HEK293T (cell line): ENCODE results near the gene PREX1.

Experiments used
- CTCF ChIA-PET: fragments of 350-600 bp; formaldehyde crosslinking; extraction: SDS; loops from one replicate; lab custom pipeline; 2021; ENCODE audit warnings: antibody characterized with exemption, inconsistent platforms; lab: Yijun Ruan, JAX
- POLR2A ChIA-PET: fragments of 350-600 bp; formaldehyde crosslinking; extraction: SDS; loops from one replicate; lab custom pipeline; 2020; ENCODE audit warnings: antibody characterized with exemption, inconsistent platforms; lab: Yijun Ruan, JAX
- DNase-seq: peaks from one replicate; pipeline ENCODE4 v3.0.0; 2012; ENCODE audit warnings: mixed read lengths; ENCODE audit errors: extremely low spot score
- ARNT ChIP-seq: fragments of 450-650 bp; IDR thresholded peaks from 2 replicates; pipeline ENCODE4 v1.6.1; 2017; ENCODE audit warnings: mild to moderate bottlenecking
- BHLHE40 ChIP-seq: fragments of 450-650 bp; IDR thresholded peaks from 2 replicates; pipeline ENCODE4 v1.6.1; 2016; ENCODE audit warnings: mild to moderate bottlenecking, moderate library complexity, borderline replicate concordance
- CTBP1 ChIP-seq: fragments of 450-650 bp; IDR thresholded peaks from 2 replicates; pipeline ENCODE4 v1.6.1; 2016; ENCODE audit warnings: borderline replicate concordance
- ELF4 ChIP-seq: fragments of 450-650 bp; IDR thresholded peaks from 2 replicates; pipeline ENCODE4 v1.6.1; 2017; ENCODE audit warnings: antibody characterized with exemption
- FOXA1 ChIP-seq: fragments of 450-650 bp; IDR thresholded peaks from 2 replicates; pipeline ENCODE4 v1.6.1; 2016; ENCODE audit warnings: mild to moderate bottlenecking
- FOXK2 ChIP-seq: fragments of 450-650 bp; IDR thresholded peaks from 2 replicates; pipeline ENCODE4 v1.6.1; 2016; ENCODE audit warnings: mild to moderate bottlenecking
- FOXM1 ChIP-seq: fragments of 450-650 bp; IDR thresholded peaks from 2 replicates; pipeline ENCODE4 v1.6.1; 2017; ENCODE audit warnings: mild to moderate bottlenecking, borderline replicate concordance
- HDGF ChIP-seq: fragments of 450-650 bp; IDR thresholded peaks from 2 replicates; pipeline ENCODE4 v1.6.1; 2017; ENCODE audit warnings: antibody characterized with exemption, borderline replicate concordance
- LEF1 ChIP-seq: fragments of 450-650 bp; IDR thresholded peaks from 2 replicates; pipeline ENCODE4 v1.6.1; 2017; ENCODE audit warnings: mild to moderate bottlenecking, borderline replicate concordance
- NFRKB ChIP-seq: fragments of 450-650 bp; IDR thresholded peaks from 2 replicates; pipeline ENCODE4 v1.6.1; 2016; ENCODE audit warnings: mild to moderate bottlenecking, moderate library complexity
- PKNOX1 ChIP-seq: fragments of 450-650 bp; IDR thresholded peaks from 2 replicates; pipeline ENCODE4 v1.6.1; 2016
- SP1 ChIP-seq: fragments of 450-650 bp; IDR thresholded peaks from 2 replicates; pipeline ENCODE4 v1.6.1; 2017
- SUZ12 ChIP-seq: fragments of 450-650 bp; IDR thresholded peaks from 2 replicates; pipeline ENCODE4 v1.6.1; 2016; ENCODE audit warnings: mild to moderate bottlenecking
- TARDBP ChIP-seq: fragments of 450-650 bp; IDR thresholded peaks from 2 replicates; pipeline ENCODE4 v1.6.1; 2016
- ZNF384 ChIP-seq: fragments of 450-650 bp; IDR thresholded peaks from 2 replicates; pipeline ENCODE4 v1.6.1; 2016

Gene PREX1

DNA sequence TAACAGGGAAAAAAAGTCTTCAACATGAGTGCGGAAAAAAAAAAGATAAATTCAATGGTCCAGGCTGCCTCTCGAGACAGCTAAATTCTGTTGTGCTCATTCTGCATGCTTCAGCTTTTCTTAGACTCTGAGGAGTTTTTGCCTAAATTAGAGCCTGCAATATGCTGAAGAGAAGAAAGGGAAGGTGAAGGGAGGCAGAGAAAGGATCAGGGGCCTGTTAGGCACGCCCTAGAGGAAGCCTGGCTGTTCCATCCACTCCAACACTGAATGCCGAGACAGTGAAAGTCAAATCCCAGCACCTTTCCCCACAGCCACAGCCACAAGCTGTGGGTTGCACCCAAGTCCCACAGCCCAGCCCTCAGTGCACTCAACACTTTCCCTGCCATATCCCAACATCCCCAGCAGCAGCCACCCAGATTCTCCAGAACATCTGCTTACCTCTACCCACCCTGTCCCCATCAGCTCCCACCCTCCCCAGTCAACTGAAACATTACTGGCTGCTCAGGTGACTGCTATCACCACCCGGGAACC is 37.3 kb downstream of the PREX1 start:
- no peak for TF ChIP-seq SUZ12
- CTCF ChIA-PET: no interaction called here
- POLR2A ChIA-PET: no interaction called here
- DNase-seq: no peak

DNA sequence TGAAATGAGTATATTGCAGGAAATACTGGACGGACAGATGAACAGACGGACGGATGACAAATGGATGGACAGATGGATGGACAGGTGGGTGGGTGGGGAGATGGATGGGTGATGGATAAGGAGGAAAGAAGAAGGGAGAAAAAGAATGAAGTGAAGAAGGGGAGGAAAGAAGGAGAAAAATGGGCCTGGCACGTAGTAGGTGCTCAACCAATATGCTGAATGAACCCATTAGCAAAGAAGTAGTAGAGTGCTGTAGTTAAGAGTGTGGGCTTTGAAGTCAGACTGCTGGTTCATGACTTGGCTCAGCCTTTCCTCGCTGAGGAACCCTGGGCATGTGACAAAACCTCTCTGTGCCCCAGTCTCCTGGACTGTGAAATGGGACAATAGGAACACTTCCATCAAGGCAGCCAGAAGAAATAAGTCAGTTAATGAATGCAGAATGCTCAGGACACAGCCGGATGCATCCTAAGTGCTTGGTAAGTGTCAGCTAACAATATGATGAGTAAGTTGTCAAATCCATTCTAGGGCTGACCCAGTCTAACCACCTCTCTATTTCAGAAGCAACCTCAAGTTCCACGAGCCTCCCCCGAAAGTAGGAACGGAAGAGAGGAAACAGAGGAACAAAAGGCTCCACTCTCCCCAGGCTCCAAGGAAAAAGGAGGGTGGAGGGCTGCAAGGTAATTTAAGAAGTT is 37.9 kb downstream of the PREX1 start:
- CTCF ChIA-PET: no interaction called here
- no peak for DNase-seq
- POLR2A ChIA-PET: no interaction called here
- no peak for TF ChIP-seq SP1
- no peak for TF ChIP-seq ELF4
- TF ChIP-seq LEF1: no peak
- no peak for TF ChIP-seq NFRKB
- TF ChIP-seq PKNOX1: no peak
- TF ChIP-seq ARNT: no peak
- no peak for TF ChIP-seq FOXM1
- TF ChIP-seq HDGF: no peak
- no peak for TF ChIP-seq SUZ12
- TF ChIP-seq FOXA1: no peak
- TF ChIP-seq BHLHE40: no peak

DNA sequence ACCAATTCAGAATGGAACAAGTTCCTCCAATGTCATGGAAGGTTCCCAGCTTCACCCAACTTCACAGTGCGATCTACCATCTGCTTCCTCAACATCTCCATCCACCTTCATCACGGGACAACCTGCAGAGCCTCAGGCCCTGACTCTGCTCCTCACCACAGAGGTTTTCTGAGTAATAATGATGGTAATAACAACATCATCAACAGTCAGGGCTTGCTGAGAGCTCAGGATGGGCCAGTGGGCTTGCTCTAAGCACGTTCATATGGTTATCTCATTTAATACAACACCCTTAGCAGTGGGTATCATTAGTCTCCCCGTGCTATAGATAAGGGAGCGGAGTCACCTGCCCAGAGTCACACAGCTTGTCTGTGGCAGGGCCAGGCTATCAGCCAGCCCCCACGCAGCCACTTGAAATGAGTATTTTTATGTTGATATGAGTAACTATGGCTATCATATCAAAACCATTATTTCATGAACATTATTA is 38.6 kb downstream of the PREX1 start:
- ChIA-PET CTCF (no interaction called here), POLR2A (no interaction called here)
- no peak for DNase-seq
- TF ChIP-seq ELF4 (no peak), PKNOX1 (no peak)

DNA sequence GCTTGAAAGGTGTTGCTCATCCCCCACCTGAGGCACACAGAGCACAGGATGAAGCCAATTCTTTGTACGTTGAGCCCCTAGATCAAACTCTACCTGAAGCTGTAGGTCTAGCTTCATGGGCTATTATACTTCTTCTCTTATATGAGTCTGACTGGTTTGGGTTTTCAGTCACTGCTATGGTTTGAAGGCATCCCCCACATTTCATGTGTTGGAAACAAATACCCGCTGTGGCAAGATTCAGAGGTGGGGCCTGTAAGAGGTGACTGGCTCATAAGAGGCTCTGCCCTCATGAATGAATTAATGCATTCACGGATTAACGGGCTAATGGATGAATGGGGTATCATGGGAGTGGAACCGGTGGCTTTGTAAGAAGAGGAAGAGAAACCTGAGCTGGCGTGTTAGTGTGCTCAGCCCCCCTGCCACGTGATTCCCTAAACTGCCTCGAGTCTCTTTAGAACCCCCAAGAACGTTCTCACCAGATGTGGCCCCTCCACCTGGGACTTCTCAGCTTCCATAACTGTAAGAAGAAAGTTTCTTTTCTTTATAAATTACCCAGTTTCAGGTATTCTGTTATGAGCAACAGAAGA is 39.2 kb downstream of the PREX1 start:
- DNase-seq: no peak
- ChIA-PET CTCF (no interaction called here), POLR2A (interaction anchor here (0.6 to 1.1 kb wide), 2 partner anchors 9 to 266 kb away, joined by 3 to 5 read pairs; no protein-coding TSS in a partner anchor)

GRCh38 chr20:48787861-48788375 is 39.9 kb downstream of the PREX1 start:
- no peak for DNase-seq
- CTCF ChIA-PET: no interaction called here
- POLR2A ChIA-PET: interaction anchor here (0.6 to 1.1 kb wide), 2 partner anchors 9 to 267 kb away, joined by 3 to 5 read pairs; no protein-coding TSS in a partner anchor
- no peak for TF ChIP-seq HDGF
- no peak for TF ChIP-seq SUZ12
- no peak for TF ChIP-seq FOXK2
- no peak for TF ChIP-seq ZNF384
- no peak for TF ChIP-seq CTBP1
- TF ChIP-seq ARNT: no peak
- no peak for TF ChIP-seq BHLHE40
- TF ChIP-seq LEF1: no peak
- no peak for TF ChIP-seq TARDBP
- TF ChIP-seq FOXA1: no peak

More for the DNA sequence above, 39.2 kb downstream of the PREX1 start:
- TF ChIP-seq ARNT (no peak), LEF1 (no peak), PKNOX1 (no peak), HDGF (no peak), ZNF384 (no peak), SUZ12 (no peak), NFRKB (no peak), BHLHE40 (no peak), FOXK2 (no peak), TARDBP (no peak), FOXA1 (no peak)

- TF ChIP-seq LEF1: no peak
- no peak for TF ChIP-seq HDGF
- TF ChIP-seq CTBP1: no peak
- no peak for TF ChIP-seq TARDBP
- TF ChIP-seq ZNF384: no peak
- TF ChIP-seq NFRKB: no peak
- no peak for TF ChIP-seq FOXM1
- no peak for TF ChIP-seq FOXA1
- no peak for TF ChIP-seq FOXK2
- no peak for TF ChIP-seq ELF4
- no peak for TF ChIP-seq BHLHE40
- TF ChIP-seq PKNOX1: no peak
- no peak for TF ChIP-seq SUZ12
- TF ChIP-seq SP1: no peak
- POLR2A ChIA-PET: no interaction called here
- DNase-seq: no peak
- CTCF ChIA-PET: no interaction called here
Measured at GRCh38 chr20:48786951-48787705, 40.7 kb downstream of the PREX1 start.
